Brain microvascular endothelial cell (primary cell): ENCODE results near the gene PCNT.

Experiments
- DNase-seq: peaks from one replicate; pipeline ENCODE4 v3.0.0-alpha.2; 2020
- H3K27ac ChIP-seq: fragments of 250-450 bp; sonication (Bioruptor Pico); 2 replicates; pipeline ENCODE4 v1.5.1; 2020; ENCODE audit warnings: mild to moderate bottlenecking, moderate library complexity
- H3K27me3 ChIP-seq: fragments of 250-450 bp; sonication (Bioruptor Pico); replicated peaks from 2 replicates; pipeline ENCODE4 v1.5.1; 2020; ENCODE audit warnings: mild to moderate bottlenecking
- H3K36me3 ChIP-seq: fragments of 250-450 bp; sonication (Bioruptor Pico); replicated peaks from 2 replicates; pipeline ENCODE4 v1.5.1; 2020; ENCODE audit warnings: mild to moderate bottlenecking
- H3K4me3 ChIP-seq: 2 replicates; pipeline ENCODE4 v1.5.1; 2011; ENCODE audit warnings: low read depth, mild to moderate bottlenecking, control low read depth, low read length, moderate library complexity
- in situ Hi-C: cut with HindIII; loops from 2 replicates; pipeline ENCODE4 v1.10.0; 2017; ENCODE audit warnings: low sequenced_read_pairs, low pct_ligation_motif_present
- TF ChIP-seq, protein P1 (sequence below): IDR thresholded peaks from 2 replicates; pipeline ENCODE4 v1.5.1; 2011; ENCODE audit warnings: low read depth, mild to moderate bottlenecking, moderate library complexity, low read length, control low read depth, inconsistent platforms; ENCODE audit errors: missing control alignments

The PCNT gene

DNA sequence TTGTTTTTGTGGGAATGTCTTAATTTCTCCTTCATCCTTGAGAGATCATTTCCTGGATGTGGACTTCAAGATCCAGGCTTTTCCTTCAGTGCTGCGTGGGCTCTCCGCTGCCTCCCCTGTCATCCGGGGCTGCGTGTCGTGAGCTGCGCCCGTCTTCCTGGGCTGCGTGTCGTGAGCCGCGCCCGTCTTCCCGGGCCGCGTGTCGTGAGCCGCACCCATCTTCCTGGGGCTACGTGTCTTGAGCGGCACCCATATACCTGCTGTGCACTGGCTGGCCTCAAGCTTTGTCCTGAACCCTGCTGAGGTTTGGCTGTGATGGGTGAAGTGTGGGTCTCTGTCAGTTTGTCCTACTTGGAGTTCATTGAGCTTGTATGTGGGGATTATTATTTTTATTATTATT lies 55.1 kb downstream of the PCNT start:
- no peaks in the 10 kb centered on the region for H3K36me3 ChIP-seq

DNA sequence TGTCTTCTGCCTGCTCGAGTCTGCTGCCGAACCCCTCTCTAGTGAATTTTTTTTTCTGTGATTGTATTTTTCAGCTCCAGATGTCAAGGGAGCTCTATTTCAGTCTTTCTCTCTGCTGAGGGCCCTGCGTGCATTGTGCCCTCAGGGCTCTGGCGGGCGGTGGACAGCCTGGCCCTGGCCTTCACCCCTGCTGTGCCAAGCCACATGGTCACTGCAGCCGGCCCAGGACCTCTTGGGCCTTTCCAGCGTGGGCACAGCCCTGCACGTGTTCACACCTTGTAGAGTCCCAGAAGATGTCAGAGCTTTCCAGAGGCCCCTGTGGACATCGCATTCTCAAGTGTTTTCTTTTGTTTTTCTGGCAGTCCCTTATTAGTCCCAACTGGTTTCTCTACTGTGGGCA lies 55.7 kb downstream of the PCNT start:
- Histone ChIP-seq H3K27ac (no peak overlapping the region), H3K27me3 (no peaks in the 10 kb centered on the region), H3K36me3 (peaks cover 1% of the 10 kb centered on the region), H3K4me3 (no peak overlapping the region)
- TF ChIP-seq, protein P1, sequence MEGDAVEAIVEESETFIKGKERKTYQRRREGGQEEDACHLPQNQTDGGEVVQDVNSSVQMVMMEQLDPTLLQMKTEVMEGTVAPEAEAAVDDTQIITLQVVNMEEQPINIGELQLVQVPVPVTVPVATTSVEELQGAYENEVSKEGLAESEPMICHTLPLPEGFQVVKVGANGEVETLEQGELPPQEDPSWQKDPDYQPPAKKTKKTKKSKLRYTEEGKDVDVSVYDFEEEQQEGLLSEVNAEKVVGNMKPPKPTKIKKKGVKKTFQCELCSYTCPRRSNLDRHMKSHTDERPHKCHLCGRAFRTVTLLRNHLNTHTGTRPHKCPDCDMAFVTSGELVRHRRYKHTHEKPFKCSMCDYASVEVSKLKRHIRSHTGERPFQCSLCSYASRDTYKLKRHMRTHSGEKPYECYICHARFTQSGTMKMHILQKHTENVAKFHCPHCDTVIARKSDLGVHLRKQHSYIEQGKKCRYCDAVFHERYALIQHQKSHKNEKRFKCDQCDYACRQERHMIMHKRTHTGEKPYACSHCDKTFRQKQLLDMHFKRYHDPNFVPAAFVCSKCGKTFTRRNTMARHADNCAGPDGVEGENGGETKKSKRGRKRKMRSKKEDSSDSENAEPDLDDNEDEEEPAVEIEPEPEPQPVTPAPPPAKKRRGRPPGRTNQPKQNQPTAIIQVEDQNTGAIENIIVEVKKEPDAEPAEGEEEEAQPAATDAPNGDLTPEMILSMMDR: no peak
- in situ Hi-C loops: no loop called here
- no peak for DNase-seq

More for the DNA sequence above, 55.1 kb downstream of the PCNT start:
- TF ChIP-seq, protein P1: no peak
- in situ Hi-C loops: no loop called here
- no peak overlapping the region for H3K4me3 ChIP-seq
- H3K27ac ChIP-seq: no peak overlapping the region
- H3K27me3 ChIP-seq: no peaks in the 10 kb centered on the region
- no peak for DNase-seq

DNA sequence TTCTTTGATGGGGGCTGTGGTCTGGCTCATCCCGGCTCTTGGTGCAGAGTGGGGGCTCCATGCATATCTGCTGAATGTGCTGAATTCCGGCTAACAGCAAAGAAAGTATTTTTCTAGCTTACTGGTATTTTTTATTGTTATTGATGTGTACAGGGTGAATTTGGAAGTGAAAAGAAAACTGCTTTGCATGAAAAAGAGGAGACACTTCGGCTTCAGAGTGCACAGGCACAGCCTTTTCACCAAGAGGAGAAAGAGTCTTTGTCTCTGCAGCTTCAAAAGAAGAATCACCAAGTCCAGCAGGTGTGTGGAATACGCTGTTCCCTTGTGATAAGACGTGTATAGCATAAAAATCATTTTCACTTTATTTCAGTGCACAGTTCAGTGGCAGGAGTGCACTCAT lies 57.6 kb downstream of the PCNT start:
- H3K36me3 ChIP-seq: peaks cover 12% of the 10 kb centered on the region
- in situ Hi-C loops: no loop called here
- DNase-seq: no peak
- H3K4me3 ChIP-seq: no peak overlapping the region
- TF ChIP-seq, protein P1: no peak
- no peak overlapping the region for H3K27ac ChIP-seq
- H3K27me3 ChIP-seq: no peaks in the 10 kb centered on the region

DNA sequence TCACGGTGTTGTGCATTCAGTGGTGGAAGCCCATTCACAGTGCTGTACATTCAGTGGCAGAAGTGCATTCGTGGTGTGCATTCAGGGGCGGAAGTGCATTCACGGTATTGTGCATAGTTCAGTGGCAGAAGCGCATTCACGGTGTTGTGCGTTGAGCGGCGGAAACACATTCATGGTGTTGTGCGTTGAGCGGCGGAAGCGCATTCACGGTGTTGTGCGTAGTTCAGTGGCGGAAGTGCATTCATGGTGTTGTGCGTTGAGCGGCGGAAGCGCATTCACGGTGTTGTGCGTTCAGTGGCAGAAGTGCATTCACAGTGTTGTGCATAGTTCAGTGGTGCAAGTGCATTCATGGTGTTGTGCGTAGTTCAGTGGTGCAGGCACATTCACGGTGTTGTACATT lies 60.6 kb downstream of the PCNT start:
- TF ChIP-seq, protein P1: no peak
- no peak for DNase-seq
- Histone ChIP-seq H3K27me3 (no peaks in the 10 kb centered on the region), H3K27ac (no peak overlapping the region), H3K36me3 (peaks cover 12% of the 10 kb centered on the region), H3K4me3 (no peak overlapping the region)
- in situ Hi-C loops: no loop called here

DNA sequence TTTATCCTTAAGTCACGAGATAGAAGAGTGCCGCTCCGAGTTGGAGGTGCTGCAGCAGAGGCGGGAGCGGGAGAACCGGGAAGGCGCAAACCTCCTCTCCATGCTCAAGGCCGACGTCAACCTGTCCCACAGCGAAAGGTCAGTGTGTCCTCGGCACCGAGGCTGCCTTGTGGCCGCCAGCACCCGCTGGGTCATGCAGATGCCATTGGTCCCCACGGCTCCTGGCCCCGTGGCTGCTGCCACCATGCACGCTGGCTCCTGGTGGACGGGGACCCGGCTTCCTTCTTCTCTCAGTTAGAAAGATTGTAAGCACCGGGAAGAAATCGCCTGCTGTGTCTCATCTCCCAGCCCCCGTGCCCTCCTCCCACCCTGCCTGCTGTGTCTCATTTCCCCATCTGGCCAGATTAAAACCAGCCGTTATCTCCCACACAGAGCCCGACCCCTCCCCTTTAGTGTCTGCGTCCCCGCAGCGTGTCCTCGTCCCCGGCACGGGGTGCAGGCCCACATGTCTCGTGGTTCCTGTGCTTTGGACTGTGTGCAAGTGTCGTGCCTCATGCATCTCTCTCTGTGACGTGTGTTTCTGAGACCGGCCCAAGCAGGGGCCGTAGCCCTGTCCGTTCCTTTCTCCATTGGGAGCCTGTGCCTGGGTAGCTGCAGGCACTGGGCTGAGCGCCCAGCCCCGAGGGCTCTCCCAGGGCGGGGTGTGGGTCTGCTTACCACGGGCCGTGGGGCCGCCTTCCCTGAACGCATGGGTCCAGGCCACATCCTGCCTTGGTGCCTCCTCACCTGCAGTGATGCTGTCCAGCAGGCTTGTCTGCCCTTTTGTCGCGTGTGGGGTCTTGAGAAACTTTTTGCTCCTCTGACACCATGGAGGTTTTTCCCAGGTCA lies 62.1 kb downstream of the PCNT start:
- in situ Hi-C loops: no loop called here
- Histone ChIP-seq H3K27ac (no peak overlapping the region), H3K36me3 (peaks cover 12% of the 10 kb centered on the region), H3K4me3 (no peak overlapping the region), H3K27me3 (no peaks in the 10 kb centered on the region)
- TF ChIP-seq, protein P1: no peak
- DNase-seq: no peak

DNA sequence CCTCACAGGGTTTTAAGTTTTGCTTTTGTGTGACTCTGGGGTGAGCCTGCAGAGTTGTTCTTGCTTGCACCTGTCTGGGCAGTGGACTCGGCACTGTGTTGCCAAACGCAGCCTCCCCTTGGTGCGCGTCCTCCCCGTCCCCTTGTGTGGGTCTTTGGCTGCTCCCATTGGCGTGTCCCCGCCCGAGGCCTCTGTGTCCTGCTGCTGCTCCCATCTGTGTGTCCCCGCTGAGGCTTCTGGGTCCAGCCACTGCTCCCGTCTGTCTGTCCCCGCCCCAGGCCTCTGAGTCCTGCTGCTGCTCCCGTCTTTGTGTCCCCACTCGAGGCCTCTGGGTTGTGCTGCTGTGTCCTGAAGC lies 62.8 kb downstream of the PCNT start:
- H3K4me3 ChIP-seq: no peak overlapping the region
- H3K27me3 ChIP-seq: no peaks in the 10 kb centered on the region
- H3K36me3 ChIP-seq: peaks cover 14% of the 10 kb centered on the region
- in situ Hi-C loops: no loop called here
- TF ChIP-seq, protein P1: no peak
- H3K27ac ChIP-seq: no peak overlapping the region
- DNase-seq: no peak
